Measurements from ENCODE around the gene NEUROD6. TPM values are rescaled to one million over a fixed set of nuclear protein-coding genes. Genes with fewer than 3 reads are reported as not detected.

Gene NEUROD6
- total RNA-seq (2021; ENCODE audit: unreplicated experiment) (not detected), Bru-seq, nascent RNA (not detected), BruChase-seq, experiment 1, labeled RNA remaining after a 2-hour chase (not detected), BruChase-seq, experiment 2, labeled RNA remaining after a 6-hour chase (not detected)
- polyA plus RNA-seq (2012; ENCODE audit: insufficient read length), result not detected
- long read RNA-seq, result 0 reads

DNA sequence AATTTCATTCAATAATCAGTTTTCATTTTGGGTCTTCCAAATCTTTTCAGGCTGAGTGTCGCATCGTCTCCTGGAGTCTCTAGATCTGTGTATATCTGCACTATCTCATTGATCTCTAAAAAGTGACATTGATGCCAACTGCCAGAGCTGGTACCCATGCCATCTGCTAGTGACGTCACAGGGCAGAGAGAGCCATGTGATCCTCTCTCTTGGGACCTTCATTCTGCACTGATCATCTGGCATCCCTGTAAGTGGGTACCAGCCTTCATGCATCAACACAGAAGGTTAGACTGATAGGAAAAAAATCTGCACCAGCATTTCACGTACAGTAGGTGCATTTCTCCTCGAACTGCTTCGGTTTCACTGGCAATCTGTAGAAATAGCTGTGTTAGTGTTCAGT is at the start of gene NEUROD6:
NEUROD6 (minus strand) TSS at position 124 of the 400 bp plus-strand sequence. CDS start 1,458 bp downstream, outside the sequence.
- Histone ChIP-seq H3K9me3 (ENCODE audit: control insufficient read depth, insufficient read depth, low read depth, low read length) (no peaks in the 10 kb centered on the region), H3K27ac (ENCODE audit: low read length) (no peak within 1 kb of the TSS), H3K4me1 (ENCODE audit: control insufficient read depth, insufficient read depth, low read length) (no peaks in the 10 kb centered on the region), H3K4me3 (ENCODE audit: low read depth in 2 of 2, low read length in 2 of 2) (no peak within 1 kb of the TSS), H3K36me3 (ENCODE audit: control insufficient read depth, insufficient read depth, low read length) (no peaks in the 10 kb centered on the region; the same call in 1 of the 2 replicates), H3K27me3 (ENCODE audit: control insufficient read depth, insufficient read depth, low read length) (peaks cover 37% of the 10 kb centered on the region)
- ATAC-seq (no peak), DNase-seq (ENCODE audit: low read depth, low spot score) (no peak)
- in situ Hi-C loops (cut with HindIII; ENCODE audit: low pct_unique_long_range_greater_than_20kb, low sequenced_read_pairs) (no loop called here), intact Hi-C loops (cut with micrococcal nuclease; ENCODE audit: unreplicated experiment) (no loop called here)
- CTCF ChIA-PET, result no interaction called here
- POLR2A ChIA-PET, result no interaction called here
- no TSS peak for BruUV-seq (replicated peaks)
- TF ChIP-seq SIN3A (IDR thresholded peaks at IDR 0.05; ENCODE audit: borderline replicate concordance, insufficient read depth, low read depth, low read length) (no peak), TCF7L2 (IDR thresholded peaks at IDR 0.05; ENCODE audit: low read depth, low read length) (no peak), POLR2AphosphoS5 (IDR thresholded peaks at IDR 0.05; ENCODE audit: low read depth, low read length) (no peak)
- TF ChIP-seq, protein P1, sequence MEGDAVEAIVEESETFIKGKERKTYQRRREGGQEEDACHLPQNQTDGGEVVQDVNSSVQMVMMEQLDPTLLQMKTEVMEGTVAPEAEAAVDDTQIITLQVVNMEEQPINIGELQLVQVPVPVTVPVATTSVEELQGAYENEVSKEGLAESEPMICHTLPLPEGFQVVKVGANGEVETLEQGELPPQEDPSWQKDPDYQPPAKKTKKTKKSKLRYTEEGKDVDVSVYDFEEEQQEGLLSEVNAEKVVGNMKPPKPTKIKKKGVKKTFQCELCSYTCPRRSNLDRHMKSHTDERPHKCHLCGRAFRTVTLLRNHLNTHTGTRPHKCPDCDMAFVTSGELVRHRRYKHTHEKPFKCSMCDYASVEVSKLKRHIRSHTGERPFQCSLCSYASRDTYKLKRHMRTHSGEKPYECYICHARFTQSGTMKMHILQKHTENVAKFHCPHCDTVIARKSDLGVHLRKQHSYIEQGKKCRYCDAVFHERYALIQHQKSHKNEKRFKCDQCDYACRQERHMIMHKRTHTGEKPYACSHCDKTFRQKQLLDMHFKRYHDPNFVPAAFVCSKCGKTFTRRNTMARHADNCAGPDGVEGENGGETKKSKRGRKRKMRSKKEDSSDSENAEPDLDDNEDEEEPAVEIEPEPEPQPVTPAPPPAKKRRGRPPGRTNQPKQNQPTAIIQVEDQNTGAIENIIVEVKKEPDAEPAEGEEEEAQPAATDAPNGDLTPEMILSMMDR (IDR thresholded peaks at IDR 0.05), result no peak
- TF ChIP-seq, protein P2, sequence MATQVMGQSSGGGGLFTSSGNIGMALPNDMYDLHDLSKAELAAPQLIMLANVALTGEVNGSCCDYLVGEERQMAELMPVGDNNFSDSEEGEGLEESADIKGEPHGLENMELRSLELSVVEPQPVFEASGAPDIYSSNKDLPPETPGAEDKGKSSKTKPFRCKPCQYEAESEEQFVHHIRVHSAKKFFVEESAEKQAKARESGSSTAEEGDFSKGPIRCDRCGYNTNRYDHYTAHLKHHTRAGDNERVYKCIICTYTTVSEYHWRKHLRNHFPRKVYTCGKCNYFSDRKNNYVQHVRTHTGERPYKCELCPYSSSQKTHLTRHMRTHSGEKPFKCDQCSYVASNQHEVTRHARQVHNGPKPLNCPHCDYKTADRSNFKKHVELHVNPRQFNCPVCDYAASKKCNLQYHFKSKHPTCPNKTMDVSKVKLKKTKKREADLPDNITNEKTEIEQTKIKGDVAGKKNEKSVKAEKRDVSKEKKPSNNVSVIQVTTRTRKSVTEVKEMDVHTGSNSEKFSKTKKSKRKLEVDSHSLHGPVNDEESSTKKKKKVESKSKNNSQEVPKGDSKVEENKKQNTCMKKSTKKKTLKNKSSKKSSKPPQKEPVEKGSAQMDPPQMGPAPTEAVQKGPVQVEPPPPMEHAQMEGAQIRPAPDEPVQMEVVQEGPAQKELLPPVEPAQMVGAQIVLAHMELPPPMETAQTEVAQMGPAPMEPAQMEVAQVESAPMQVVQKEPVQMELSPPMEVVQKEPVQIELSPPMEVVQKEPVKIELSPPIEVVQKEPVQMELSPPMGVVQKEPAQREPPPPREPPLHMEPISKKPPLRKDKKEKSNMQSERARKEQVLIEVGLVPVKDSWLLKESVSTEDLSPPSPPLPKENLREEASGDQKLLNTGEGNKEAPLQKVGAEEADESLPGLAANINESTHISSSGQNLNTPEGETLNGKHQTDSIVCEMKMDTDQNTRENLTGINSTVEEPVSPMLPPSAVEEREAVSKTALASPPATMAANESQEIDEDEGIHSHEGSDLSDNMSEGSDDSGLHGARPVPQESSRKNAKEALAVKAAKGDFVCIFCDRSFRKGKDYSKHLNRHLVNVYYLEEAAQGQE (IDR thresholded peaks at IDR 0.05; ENCODE audit: insufficient read depth in 1 of 2, low read depth in 2 of 2, low read length in 1 of 2), result no peak

DNA sequence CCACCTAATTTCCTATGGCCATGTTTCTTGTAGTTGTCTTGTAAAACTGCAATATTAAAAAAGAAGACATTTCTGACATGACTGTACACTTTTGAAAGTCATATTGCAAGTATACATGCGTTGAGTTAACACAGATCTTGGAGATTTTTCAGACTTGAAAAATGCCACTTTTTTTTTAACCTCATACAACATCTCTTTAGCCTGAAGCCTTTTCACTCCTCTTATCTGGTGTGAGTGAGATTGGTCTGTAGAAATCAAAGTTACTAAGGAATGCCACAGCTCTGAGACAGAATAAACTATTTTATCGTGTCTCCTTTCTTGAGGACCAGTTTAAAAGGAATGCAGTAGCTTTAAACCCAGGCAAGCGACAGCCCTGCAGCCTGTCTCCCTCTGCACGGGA is 43.9 kb upstream of the NEUROD6 start:
- no peak for ATAC-seq
- CTCF ChIA-PET, result no interaction called here
- POLR2A ChIA-PET, result no interaction called here

More for the DNA sequence above, 43.9 kb upstream of the NEUROD6 start:
- Histone ChIP-seq H3K4me1 (ENCODE audit: control insufficient read depth, insufficient read depth, low read length) (no peaks in the 10 kb centered on the region), H3K4me3 (ENCODE audit: low read depth in 2 of 2, low read length in 2 of 2) (no peak overlapping the region), H3K27me3 (ENCODE audit: control insufficient read depth, insufficient read depth, low read length) (no peaks in the 10 kb centered on the region), H3K27ac (ENCODE audit: low read length) (no peak overlapping the region), H3K9me3 (ENCODE audit: control insufficient read depth, insufficient read depth, low read depth, low read length) (no peaks in the 10 kb centered on the region), H3K36me3 (ENCODE audit: control insufficient read depth, insufficient read depth, low read length) (no peaks in the 10 kb centered on the region)
- in situ Hi-C loops (cut with HindIII; ENCODE audit: low pct_unique_long_range_greater_than_20kb, low sequenced_read_pairs), result no loop called here
- TF ChIP-seq, protein P1 (IDR thresholded peaks at IDR 0.05), result no peak
- TF ChIP-seq, protein P2 (IDR thresholded peaks at IDR 0.05; ENCODE audit: insufficient read depth in 1 of 2, low read depth in 2 of 2, low read length in 1 of 2), result no peak
- TF ChIP-seq POLR2AphosphoS5 (IDR thresholded peaks at IDR 0.05; ENCODE audit: low read depth, low read length), result no peak
- TF ChIP-seq SIN3A (IDR thresholded peaks at IDR 0.05; ENCODE audit: borderline replicate concordance, insufficient read depth, low read depth, low read length), result no peak
- no TSS peak for BruUV-seq (replicated peaks)
- DNase-seq (ENCODE audit: low read depth, low spot score), result no peak
- intact Hi-C loops (cut with micrococcal nuclease; ENCODE audit: unreplicated experiment), result no loop called here

Data from Panc1 (cell line).